ENCODE measurements around the gene CLN5.

DNA sequence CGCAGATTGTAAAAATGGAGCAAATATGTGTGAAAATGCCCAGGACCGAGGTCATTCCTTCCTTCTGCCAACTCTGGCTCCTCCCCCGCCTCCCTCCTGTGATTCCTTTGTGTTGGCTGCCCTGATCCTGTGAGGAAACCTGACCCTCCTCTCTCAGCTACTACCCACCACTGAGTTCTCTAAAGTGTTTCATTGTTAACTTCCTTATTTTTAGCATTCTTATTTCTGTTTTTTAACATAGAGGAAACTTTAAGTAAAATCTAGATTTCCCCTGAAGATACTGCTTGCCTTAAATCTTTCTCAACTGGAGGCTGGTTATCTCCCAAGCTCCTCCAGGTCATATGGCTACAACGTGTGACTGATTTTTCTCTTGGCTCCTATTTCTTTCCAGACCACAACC lies 56.8 kb downstream of the CLN5 start:
- TF ChIP-seq POLR2A (IDR thresholded peaks at IDR 0.05), result no peak
- TF ChIP-seq, protein P1, sequence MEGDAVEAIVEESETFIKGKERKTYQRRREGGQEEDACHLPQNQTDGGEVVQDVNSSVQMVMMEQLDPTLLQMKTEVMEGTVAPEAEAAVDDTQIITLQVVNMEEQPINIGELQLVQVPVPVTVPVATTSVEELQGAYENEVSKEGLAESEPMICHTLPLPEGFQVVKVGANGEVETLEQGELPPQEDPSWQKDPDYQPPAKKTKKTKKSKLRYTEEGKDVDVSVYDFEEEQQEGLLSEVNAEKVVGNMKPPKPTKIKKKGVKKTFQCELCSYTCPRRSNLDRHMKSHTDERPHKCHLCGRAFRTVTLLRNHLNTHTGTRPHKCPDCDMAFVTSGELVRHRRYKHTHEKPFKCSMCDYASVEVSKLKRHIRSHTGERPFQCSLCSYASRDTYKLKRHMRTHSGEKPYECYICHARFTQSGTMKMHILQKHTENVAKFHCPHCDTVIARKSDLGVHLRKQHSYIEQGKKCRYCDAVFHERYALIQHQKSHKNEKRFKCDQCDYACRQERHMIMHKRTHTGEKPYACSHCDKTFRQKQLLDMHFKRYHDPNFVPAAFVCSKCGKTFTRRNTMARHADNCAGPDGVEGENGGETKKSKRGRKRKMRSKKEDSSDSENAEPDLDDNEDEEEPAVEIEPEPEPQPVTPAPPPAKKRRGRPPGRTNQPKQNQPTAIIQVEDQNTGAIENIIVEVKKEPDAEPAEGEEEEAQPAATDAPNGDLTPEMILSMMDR (IDR thresholded peaks at IDR 0.05), result no peak

All from thyroid gland (tissue), 4 donors.